K562 (cell line): ENCODE results near the gene TUBB6. TPM values are rescaled to one million over a fixed set of nuclear protein-coding genes. Genes with fewer than 3 reads are reported as not detected.

Source experiments
- CEBPB ChIP-seq: fragments of 450-650 bp; IDR thresholded peaks from 2 replicates; pipeline ENCODE4 v1.6.1; 2016; ENCODE audit warnings: missing genetic modification characterization, missing compliant biosample characterization
- CEBPG ChIP-seq, 3 experiments: fragments of 200-800 bp in 1 of 3; sonication (Bioruptor generic) in 1 of 3; sonication (generic) in 1 of 3; formaldehyde crosslinking in 1 of 3; IDR thresholded peaks in 2 of 3; conservative IDR thresholded peaks in 1 of 3; 2 replicates each; pipeline versions ENCODE4 v1.6.1 to v1.8.0; 2016 to 2022; ENCODE audit warnings: missing compliant biosample characterization in 2 of 3, missing genetic modification characterization in 2 of 3, mild to moderate bottlenecking in 1 of 3, missing genetic modification reagents in 1 of 3
- MAFK ChIP-seq: IDR thresholded peaks from 2 replicates; pipeline ENCODE4 v1.6.1; 2011; ENCODE audit warnings: low read length, improper control_type of control experiment
- PHF8 ChIP-seq: fragments of 200-600 bp; sonication (generic); IDR thresholded peaks from 2 replicates; pipeline ENCODE4 v1.6.1; 2012; ENCODE audit warnings: mixed run types, mild to moderate bottlenecking, inconsistent platforms, low read length, moderate library complexity, borderline replicate concordance
- ZBTB1 ChIP-seq: sonication (generic); formaldehyde crosslinking; IDR thresholded peaks from 2 replicates; pipeline ENCODE4 v1.8.1; 2023; ENCODE audit warnings: missing genetic modification reagents, low read depth, mild to moderate bottlenecking, borderline replicate concordance
- ZFX ChIP-seq: sonication (generic); formaldehyde crosslinking; IDR thresholded peaks from 2 replicates; pipeline ENCODE4 v1.8.0; 2022; ENCODE audit warnings: mild to moderate bottlenecking, missing genetic modification reagents, moderate library complexity
- ZNF395 ChIP-seq: fragments of 200-800 bp; sonication (Bioruptor generic); IDR thresholded peaks from 2 replicates; pipeline ENCODE4 v1.6.1; 2017; ENCODE audit warnings: missing genetic modification characterization, missing compliant biosample characterization
- ZNF740 ChIP-seq, 3 experiments: fragments of 200-800 bp in 1 of 3; sonication (Bioruptor generic) in 1 of 3; sonication (generic) in 1 of 3; formaldehyde crosslinking in 1 of 3; IDR thresholded peaks; 2 replicates each; pipeline versions ENCODE4 v1.6.1 to v1.8.0; 2016 to 2022; ENCODE audit warnings: mild to moderate bottlenecking in 2 of 3, missing compliant biosample characterization in 2 of 3, missing genetic modification characterization in 2 of 3, missing genetic modification reagents in 1 of 3
- polyA plus RNA-seq, 8 experiments: library from polyadenylated mRNA; depleted of rRNA in 4 of 8; stranded (reverse) in 5 of 8; unstranded in 3 of 8; fragments of >200 nt; fragmentation: Nextera tagmentation in 2 of 8; fragmentation: Illumina TruSeq in 1 of 8; extraction: Ambion mirVana in 2 of 8; extraction: Trizol in 1 of 8; gene quantifications; 2 replicates each; pipeline versions ENCODE4 v1.2.1 to v1.2.3, GENCODE V29; 2011 to 2014; ENCODE audit warnings: inconsistent platforms in 1 of 8, missing spikeins in 1 of 8
- total RNA-seq, 7 experiments: library from RNA; depleted of rRNA in 6 of 7; stranded (reverse); fragments of >200 nt in 6 of 7; fragmentation: Illumina TruSeq in 2 of 7; extraction: Trizol in 2 of 7; gene quantifications; 2 replicates each; pipeline versions ENCODE4 v1.2.1 to v1.2.3, GENCODE V29; 2011 to 2021; ENCODE audit warnings: low replicate concordance in 1 of 7
- TF ChIP-seq, protein P1 (sequence below): fragments of 450-650 bp; formaldehyde crosslinking; conservative IDR thresholded peaks from 2 replicates; pipeline ENCODE4 v1.4.0; 2022; ENCODE audit warnings: mild to moderate bottlenecking, missing genetic modification characterization

Gene TUBB6
- total and polyA plus RNA-seq, 9 of the 15 experiments (the other 6 are each of a cell fraction or from before 2014, with no cell fraction given) = 43.9 to 404 (median 81.1) TPM

GRCh38 chr18:12308386-12309100, 502 bp downstream of the TUBB6 start (continued):
- TF ChIP-seq ZNF740 (CRISPR knock-in tag; IDR thresholded peaks at IDR 0.05) = peak; percentile 18; the same call in 1 of the 2 replicates
- TF ChIP-seq ZNF740 (tag; IDR thresholded peaks at IDR 0.05) = no peak
- TF ChIP-seq CEBPB (tag) = peak; percentile 73
- peak; percentile 38; the same call in 1 of the 2 replicates for TF ChIP-seq PHF8
- peak; percentile 96 for TF ChIP-seq ZFX (CRISPR knock-in tag)
- TF ChIP-seq ZBTB1 = no peak
- no peak for TF ChIP-seq MAFK
- peak; percentile 39; the same call in 1 of the 2 replicates for TF ChIP-seq CEBPG (CRISPR knock-in tag; IDR thresholded peaks at IDR 0.05)
- TF ChIP-seq CEBPG (tag; conservative IDR thresholded peaks at IDR 0.05 in 1 of 2, IDR thresholded peaks at IDR 0.05 in 1 of 2) = no peak
- TF ChIP-seq ZNF395 = peak; percentile 48
- TF ChIP-seq, protein P1, sequence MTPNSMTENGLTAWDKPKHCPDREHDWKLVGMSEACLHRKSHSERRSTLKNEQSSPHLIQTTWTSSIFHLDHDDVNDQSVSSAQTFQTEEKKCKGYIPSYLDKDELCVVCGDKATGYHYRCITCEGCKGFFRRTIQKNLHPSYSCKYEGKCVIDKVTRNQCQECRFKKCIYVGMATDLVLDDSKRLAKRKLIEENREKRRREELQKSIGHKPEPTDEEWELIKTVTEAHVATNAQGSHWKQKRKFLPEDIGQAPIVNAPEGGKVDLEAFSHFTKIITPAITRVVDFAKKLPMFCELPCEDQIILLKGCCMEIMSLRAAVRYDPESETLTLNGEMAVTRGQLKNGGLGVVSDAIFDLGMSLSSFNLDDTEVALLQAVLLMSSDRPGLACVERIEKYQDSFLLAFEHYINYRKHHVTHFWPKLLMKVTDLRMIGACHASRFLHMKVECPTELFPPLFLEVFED (CRISPR knock-in tag) = no peak
